Astrocyte (in vitro differentiated cells and primary cell): ENCODE data around the gene HSPG2. TPM values are rescaled to one million over a fixed set of nuclear protein-coding genes. Genes with fewer than 3 reads are reported as not detected.

Source experiments
- DNase-seq: peaks from one replicate; pipeline ENCODE4 v3.0.0-alpha.2; 2010; ENCODE audit warnings: low read depth
- FAIRE-seq: peaks from 2 replicates; lab custom pipeline; 2011; peaks lifted over from hg19 to GRCh38; lab: Jason Lieb, UNC
- H2AFZ ChIP-seq: 2 replicates; pipeline ENCODE4 v1.6.0; 2012; ENCODE audit warnings: low read depth, low read length, inconsistent platforms
- H3K27ac ChIP-seq: 2 replicates; pipeline ENCODE4 v1.5.1; 2011; ENCODE audit warnings: low read depth, low read length, inconsistent platforms
- H3K27me3 ChIP-seq: 2 replicates; pipeline ENCODE4 v1.6.0; 2011; ENCODE audit warnings: low read length, inconsistent platforms; ENCODE audit not compliant: insufficient read depth
- H3K36me3 ChIP-seq: 2 replicates; pipeline ENCODE4 v1.5.1; 2011; ENCODE audit warnings: low read length, inconsistent platforms; ENCODE audit not compliant: insufficient read depth
- H3K4me1 ChIP-seq: 2 replicates; pipeline ENCODE4 v1.5.1; 2011; ENCODE audit warnings: low read length, inconsistent platforms; ENCODE audit not compliant: insufficient read depth
- H3K4me2 ChIP-seq: 2 replicates; pipeline ENCODE4 v1.6.0; 2012; ENCODE audit warnings: low read length, inconsistent platforms
- H3K4me3 ChIP-seq: 2 replicates; pipeline ENCODE4 v1.5.1; 2011; ENCODE audit warnings: low read depth, mild to moderate bottlenecking, low read length, inconsistent platforms; ENCODE audit not compliant: insufficient read depth
- H3K79me2 ChIP-seq: 2 replicates; pipeline ENCODE4 v1.6.0; 2012; ENCODE audit warnings: mild to moderate bottlenecking, low read length, inconsistent platforms; ENCODE audit not compliant: insufficient read depth
- H3K9ac ChIP-seq: 2 replicates; pipeline ENCODE4 v1.6.0; 2012; ENCODE audit warnings: mild to moderate bottlenecking, low read length, inconsistent platforms
- H3K9me3 ChIP-seq: 2 replicates; pipeline ENCODE4 v1.5.1; 2012; ENCODE audit warnings: low read depth, mild to moderate bottlenecking, low read length, inconsistent platforms; ENCODE audit not compliant: insufficient read depth
- H4K20me1 ChIP-seq: 2 replicates; pipeline ENCODE4 v1.6.0; 2012; ENCODE audit warnings: low read length, inconsistent platforms; ENCODE audit not compliant: insufficient read depth
- H3K27ac Mint-ChIP-seq: one replicate; pipeline ENCODE4 v1.8.0; 2021; ENCODE audit warnings: mild to moderate bottlenecking, mixed read lengths; ENCODE audit not compliant: unreplicated experiment
- H3K27me3 Mint-ChIP-seq: one replicate; pipeline ENCODE4 v1.8.0; 2021; ENCODE audit warnings: low read depth, mixed read lengths; ENCODE audit not compliant: unreplicated experiment
- H3K36me3 Mint-ChIP-seq: one replicate; pipeline ENCODE4 v1.8.0; 2021; ENCODE audit warnings: low read depth, mixed read lengths; ENCODE audit not compliant: unreplicated experiment
- H3K4me1 Mint-ChIP-seq: one replicate; pipeline ENCODE4 v1.8.0; 2021; ENCODE audit warnings: low read depth, mixed read lengths; ENCODE audit not compliant: unreplicated experiment
- H3K4me3 Mint-ChIP-seq: one replicate; pipeline ENCODE4 v1.8.0; 2021; ENCODE audit warnings: mild to moderate bottlenecking, moderate library complexity, mixed read lengths; ENCODE audit not compliant: unreplicated experiment
- H3K9me3 Mint-ChIP-seq: one replicate; pipeline ENCODE4 v1.8.0; 2021; ENCODE audit warnings: mild to moderate bottlenecking, mixed read lengths; ENCODE audit not compliant: unreplicated experiment
- CTCF ChIP-seq: IDR thresholded peaks from 2 replicates; pipeline ENCODE4 v1.5.1; 2011; ENCODE audit warnings: low read depth, mild to moderate bottlenecking, inconsistent platforms, low read length, moderate library complexity; ENCODE audit not compliant: insufficient read depth
- EZH2 ChIP-seq: IDR thresholded peaks from 2 replicates; pipeline ENCODE4 v1.6.1; 2012; ENCODE audit warnings: mild to moderate bottlenecking, low read length, inconsistent platforms; ENCODE audit not compliant: insufficient read depth
- total RNA-seq: library from RNA; stranded (reverse); gene quantifications from 2 replicates; pipeline ENCODE4 v1.2.1, GENCODE V29; 2021

Gene HSPG2
- total RNA-seq, 1 donor from 2014 or later, result 249 TPM

- peaks cover 37% of the 10 kb centered on the region for H3K4me1 Mint-ChIP-seq
- TF ChIP-seq CTCF, result no peak
- no peak for TF ChIP-seq EZH2
- Histone ChIP-seq H3K79me2 (peaks cover 47% of the 10 kb centered on the region), H3K4me2 (peak overlapping the region; percentile 28), H3K4me3 (no peak overlapping the region), H2AFZ (no peak overlapping the region), H3K27ac (peak overlapping the region; percentile 79), H3K36me3 (no peaks in the 10 kb centered on the region), H3K9me3 (no peaks in the 10 kb centered on the region), H3K9ac (peak overlapping the region; percentile 40), H3K27me3 (no peaks in the 10 kb centered on the region), H4K20me1 (peaks cover 43% of the 10 kb centered on the region), H3K4me1 (peaks cover 42% of the 10 kb centered on the region)
- H3K4me3 Mint-ChIP-seq, result no peak overlapping the region
- H3K27me3 Mint-ChIP-seq, result no peaks in the 10 kb centered on the region
- no peaks in the 10 kb centered on the region for H3K9me3 Mint-ChIP-seq
- no peak overlapping the region for H3K27ac Mint-ChIP-seq
- no peak for FAIRE-seq
- no peak for DNase-seq
- H3K36me3 Mint-ChIP-seq, result peaks cover 15% of the 10 kb centered on the region
These were observed 32.7 kb downstream of the HSPG2 start for GRCh38 chr1:21904454-21904703.

- peak overlapping the region; percentile 66 for H3K27ac Mint-ChIP-seq
- TF ChIP-seq CTCF, result no peak
- TF ChIP-seq EZH2, result no peak
- no peaks in the 10 kb centered on the region for H3K9me3 Mint-ChIP-seq
- Histone ChIP-seq H3K4me1 (peaks cover 44% of the 10 kb centered on the region), H3K27me3 (no peaks in the 10 kb centered on the region), H4K20me1 (peaks cover 48% of the 10 kb centered on the region), H3K9me3 (no peaks in the 10 kb centered on the region), H3K4me2 (no peak overlapping the region), H3K27ac (peak overlapping the region; percentile 79), H3K9ac (peak overlapping the region; percentile 40), H3K4me3 (no peak overlapping the region), H3K79me2 (peaks cover 45% of the 10 kb centered on the region), H3K36me3 (no peaks in the 10 kb centered on the region), H2AFZ (no peak overlapping the region)
- no peak overlapping the region for H3K4me3 Mint-ChIP-seq
- no peaks in the 10 kb centered on the region for H3K27me3 Mint-ChIP-seq
- H3K36me3 Mint-ChIP-seq, result peaks cover 15% of the 10 kb centered on the region
- peaks cover 37% of the 10 kb centered on the region for H3K4me1 Mint-ChIP-seq
- FAIRE-seq (no peak), DNase-seq (no peak)
These were observed 33.3 kb downstream of the HSPG2 start for GRCh38 chr1:21903638-21904453.
